Nephron progenitor cell (in vitro differentiated cells): ENCODE data around the gene TOP3B.

Source experiments
- DNase-seq: peaks from one replicate; pipeline ENCODE4 v3.0.0; 2021
- H3K27ac Mint-ChIP-seq: 2 replicates; pipeline ENCODE4 v1.8.0; 2021; ENCODE audit warnings: mild to moderate bottlenecking, moderate library complexity, mixed read lengths
- H3K27me3 Mint-ChIP-seq: 2 replicates; pipeline ENCODE4 v1.8.0; 2021; ENCODE audit warnings: mild to moderate bottlenecking, low read depth, mixed read lengths; ENCODE audit not compliant: poor library complexity
- H3K36me3 Mint-ChIP-seq: 2 replicates; pipeline ENCODE4 v1.8.0; 2021; ENCODE audit warnings: low read depth, mixed read lengths
- H3K4me1 Mint-ChIP-seq: 2 replicates; pipeline ENCODE4 v1.8.0; 2021; ENCODE audit warnings: mixed read lengths
- H3K4me3 Mint-ChIP-seq: 2 replicates; pipeline ENCODE4 v1.8.0; 2021; ENCODE audit warnings: mild to moderate bottlenecking, moderate library complexity, mixed read lengths
- H3K9me3 Mint-ChIP-seq: 2 replicates; pipeline ENCODE4 v1.8.0; 2021; ENCODE audit warnings: mild to moderate bottlenecking, moderate library complexity, mixed read lengths
- CTCF ChIP-seq: fragments of 200-600 bp; sonication (generic); IDR thresholded peaks from 2 replicates; pipeline ENCODE4 v1.5.0; 2021; ENCODE audit warnings: antibody characterized with exemption

Gene TOP3B

DNA sequence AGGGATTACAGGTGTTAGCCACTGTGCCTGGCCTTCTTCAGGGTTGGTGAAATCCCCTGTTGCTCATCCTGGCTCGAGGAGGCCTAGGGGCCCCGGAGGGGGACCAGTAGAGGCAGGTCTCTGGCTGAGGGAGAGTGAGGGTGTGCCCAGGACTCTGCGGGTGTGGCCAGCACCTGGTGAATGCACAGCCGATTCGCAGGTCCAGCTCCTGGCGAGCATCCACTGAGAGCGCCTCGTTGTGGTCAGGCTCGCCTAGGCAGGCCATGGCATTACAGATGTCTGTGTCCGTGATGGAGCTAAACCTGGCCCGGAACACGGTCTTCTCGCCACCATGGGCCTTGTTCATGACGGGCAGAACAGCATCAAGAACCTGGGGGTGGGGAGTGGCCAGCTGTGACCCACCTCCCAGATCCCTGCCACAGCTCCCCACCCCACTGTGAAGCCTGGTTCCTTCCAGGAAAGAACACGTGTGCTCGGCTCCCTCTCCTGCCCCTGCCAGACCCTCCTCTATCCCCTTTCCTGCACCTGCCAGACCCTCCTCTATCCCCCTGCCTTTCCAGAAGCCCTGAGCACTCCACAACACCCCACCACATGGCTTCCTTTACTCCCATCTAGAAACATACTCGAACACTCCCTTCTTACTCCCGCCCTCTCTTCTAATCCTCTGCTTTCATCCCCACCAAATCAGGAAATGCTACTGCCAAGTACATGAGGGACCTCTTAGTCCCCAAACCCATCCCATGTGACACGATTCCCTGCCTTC lies 12.4 kb downstream of the TOP3B start:
- Mint-ChIP-seq H3K36me3 (peaks cover 56% of the 10 kb centered on the region), H3K4me1 (no peaks in the 10 kb centered on the region), H3K9me3 (no peaks in the 10 kb centered on the region), H3K4me3 (no peak overlapping the region), H3K27ac (no peak overlapping the region), H3K27me3 (no peaks in the 10 kb centered on the region)
- TF ChIP-seq CTCF = no peak
- no peak for DNase-seq

- H3K27ac Mint-ChIP-seq = no peak overlapping the region
- TF ChIP-seq CTCF = no peak
- H3K27me3 Mint-ChIP-seq = no peaks in the 10 kb centered on the region
- H3K9me3 Mint-ChIP-seq = no peaks in the 10 kb centered on the region
- DNase-seq = no peak
- peaks cover 59% of the 10 kb centered on the region for H3K36me3 Mint-ChIP-seq
- H3K4me3 Mint-ChIP-seq = no peak overlapping the region
- H3K4me1 Mint-ChIP-seq = no peaks in the 10 kb centered on the region
Observed at GRCh38 chr22:21968452-21969129, 14.0 kb downstream of the TOP3B start.

DNA sequence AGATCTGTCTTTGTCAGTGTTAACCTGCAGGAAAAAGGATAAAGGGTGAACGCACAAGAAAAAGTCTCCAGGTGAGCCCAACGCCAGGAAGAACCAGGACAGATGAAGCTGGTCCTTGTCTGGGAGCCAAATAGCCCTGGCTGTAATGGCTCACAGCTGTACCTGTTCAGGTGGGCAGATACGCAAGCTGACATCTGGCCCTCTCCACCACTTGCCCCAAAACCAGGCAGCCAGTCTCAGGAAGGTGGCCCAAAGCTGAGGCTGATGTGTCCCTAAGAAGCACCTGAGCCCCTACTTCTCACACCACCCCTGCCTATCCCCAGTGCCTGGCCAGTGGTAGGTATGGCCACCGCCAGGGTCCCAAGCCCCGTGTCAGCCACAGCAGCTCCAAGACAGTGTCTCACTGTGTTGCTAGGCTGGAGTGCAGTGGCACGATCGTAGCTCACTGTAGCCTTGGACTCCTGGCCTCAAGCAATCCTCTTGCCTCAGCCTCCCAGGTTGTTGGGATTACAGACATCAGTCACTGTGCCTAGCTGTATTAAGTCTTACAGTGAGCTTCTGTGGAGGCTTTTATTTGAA lies 14.8 kb downstream of the TOP3B start:
- no peaks in the 10 kb centered on the region for H3K9me3 Mint-ChIP-seq
- no peak for TF ChIP-seq CTCF
- no peak for DNase-seq
- peaks cover 63% of the 10 kb centered on the region for H3K36me3 Mint-ChIP-seq
- no peak overlapping the region for H3K4me3 Mint-ChIP-seq
- no peaks in the 10 kb centered on the region for H3K4me1 Mint-ChIP-seq
- no peak overlapping the region for H3K27ac Mint-ChIP-seq
- H3K27me3 Mint-ChIP-seq = no peaks in the 10 kb centered on the region

DNA sequence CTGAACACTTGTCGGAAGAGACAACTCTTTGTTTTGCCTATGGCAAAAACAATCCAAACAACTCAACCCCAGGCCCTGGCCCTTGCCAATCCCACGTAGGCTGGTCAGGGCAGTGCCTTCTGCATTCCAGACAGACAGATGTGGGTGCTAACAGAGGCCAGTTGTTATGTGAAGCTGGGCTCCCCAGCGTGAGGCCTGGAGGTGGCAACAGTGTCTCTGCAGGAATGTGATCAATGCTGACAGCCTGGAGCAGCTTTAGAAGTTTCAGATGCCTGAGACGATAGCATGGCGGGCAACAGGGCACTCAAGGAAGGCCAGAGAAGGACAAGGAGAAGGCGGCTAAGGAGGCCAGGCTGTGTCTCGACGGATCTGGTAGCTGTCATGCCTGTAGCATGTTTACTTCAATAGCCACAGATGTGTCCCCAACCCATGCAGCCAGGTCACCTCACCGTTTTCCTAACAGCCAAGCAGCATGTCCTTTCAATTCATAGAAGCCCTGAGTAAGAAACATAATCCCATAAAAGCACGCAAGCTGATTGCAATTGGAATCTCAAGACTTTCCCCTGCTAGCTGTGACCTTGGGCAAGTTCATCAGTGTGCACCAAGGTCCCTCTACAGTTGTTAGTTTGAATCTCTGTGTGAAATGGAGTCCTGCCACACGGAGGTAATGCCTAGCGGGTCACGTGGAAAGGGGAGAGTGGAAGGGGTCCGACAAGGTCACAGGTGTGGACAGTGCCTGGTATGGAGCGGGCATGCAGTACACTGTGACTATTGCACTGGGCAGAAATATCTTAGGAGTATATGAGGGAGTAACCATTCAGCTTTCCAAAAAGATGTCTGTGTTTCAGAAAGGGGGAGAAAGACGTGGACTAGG lies 15.7 kb downstream of the TOP3B start:
- H3K9me3 Mint-ChIP-seq = no peaks in the 10 kb centered on the region
- H3K4me1 Mint-ChIP-seq = no peaks in the 10 kb centered on the region
- peaks cover 56% of the 10 kb centered on the region for H3K36me3 Mint-ChIP-seq
- TF ChIP-seq CTCF = no peak
- H3K27ac Mint-ChIP-seq = no peak overlapping the region
- DNase-seq = no peak
- H3K27me3 Mint-ChIP-seq = no peaks in the 10 kb centered on the region
- H3K4me3 Mint-ChIP-seq = no peak overlapping the region

- Mint-ChIP-seq H3K4me3 (no peak overlapping the region), H3K4me1 (no peaks in the 10 kb centered on the region), H3K36me3 (peaks cover 51% of the 10 kb centered on the region), H3K9me3 (no peaks in the 10 kb centered on the region), H3K27me3 (no peaks in the 10 kb centered on the region), H3K27ac (no peak overlapping the region)
- TF ChIP-seq CTCF = no peak
- DNase-seq = no peak
Observed at GRCh38 chr22:21965762-21966288, 16.8 kb downstream of the TOP3B start.
